GM23248 (cell line): ENCODE results near the gene SEC16A. TPM values are rescaled to one million over a fixed set of nuclear protein-coding genes. Genes with fewer than 3 reads are reported as not detected.

ENCODE experiments used
- DNase-seq: peaks from one replicate; pipeline ENCODE4 v3.0.0-alpha.2; 2015
- H2AFZ ChIP-seq: fragments of 200-600 bp; sonication (generic); 2 replicates; pipeline ENCODE4 v1.6.1; 2016; ENCODE audit warnings: antibody characterized with exemption
- H3F3A ChIP-seq: fragments of 200-600 bp; sonication (generic); 2 replicates; pipeline ENCODE4 v1.6.1; 2016; ENCODE audit warnings: mild to moderate bottlenecking, antibody characterized with exemption, mixed run types; ENCODE audit not compliant: insufficient read depth
- H3K27ac ChIP-seq: fragments of 200-600 bp; sonication (generic); 2 replicates; pipeline ENCODE4 v1.5.1; 2016; ENCODE audit warnings: mild to moderate bottlenecking
- H3K27me3 ChIP-seq: fragments of 200-600 bp; sonication (generic); replicated peaks from 2 replicates; pipeline ENCODE4 v1.6.1; 2016; ENCODE audit warnings: mild to moderate bottlenecking; ENCODE audit not compliant: insufficient read depth
- H3K36me3 ChIP-seq: fragments of 200-600 bp; sonication (generic); 2 replicates; pipeline ENCODE4 v1.6.1; 2016; ENCODE audit warnings: low read depth, mild to moderate bottlenecking
- H3K4me1 ChIP-seq: fragments of 200-600 bp; sonication (generic); 2 replicates; pipeline ENCODE4 v1.6.1; 2016; ENCODE audit warnings: mild to moderate bottlenecking; ENCODE audit not compliant: insufficient read depth
- H3K4me2 ChIP-seq: fragments of 200-600 bp; sonication (generic); one replicate; pipeline ENCODE4 v1.6.1; 2016; ENCODE audit warnings: mild to moderate bottlenecking; ENCODE audit not compliant: unreplicated experiment
- H3K4me3 ChIP-seq: fragments of 200-600 bp; sonication (generic); 2 replicates; pipeline ENCODE4 v1.5.1; 2016; ENCODE audit warnings: mild to moderate bottlenecking
- H3K79me2 ChIP-seq: fragments of 200-600 bp; sonication (generic); 2 replicates; pipeline ENCODE4 v1.6.1; 2016; ENCODE audit warnings: mild to moderate bottlenecking; ENCODE audit not compliant: insufficient read depth
- H3K9ac ChIP-seq: fragments of 200-600 bp; sonication (generic); 2 replicates; pipeline ENCODE4 v1.6.1; 2016; ENCODE audit warnings: mild to moderate bottlenecking
- H3K9me2 ChIP-seq: fragments of 200-600 bp; sonication (generic); 2 replicates; pipeline ENCODE4 v1.6.1; 2016; ENCODE audit warnings: mixed run types, mild to moderate bottlenecking, moderate library complexity; ENCODE audit not compliant: insufficient read depth
- H3K9me3 ChIP-seq: fragments of 200-600 bp; sonication (generic); one replicate; pipeline ENCODE4 v1.6.1; 2017; ENCODE audit warnings: low read depth
- H4K20me1 ChIP-seq: fragments of 200-600 bp; sonication (generic); 2 replicates; pipeline ENCODE4 v1.6.0; 2016; ENCODE audit not compliant: insufficient read depth
- EZH2 ChIP-seq: fragments of 200-600 bp; sonication (generic); IDR thresholded peaks from 2 replicates; pipeline ENCODE4 v1.6.1; 2018; ENCODE audit warnings: antibody characterized with exemption, mild to moderate bottlenecking; ENCODE audit not compliant: insufficient read depth, poor library complexity, severe bottlenecking
- EZH2phosphoT487 ChIP-seq: fragments of 200-600 bp; sonication (generic); IDR thresholded peaks from 2 replicates; pipeline ENCODE4 v1.6.1; 2018; ENCODE audit warnings: antibody characterized with exemption, moderate library complexity, mild to moderate bottlenecking, low read depth; ENCODE audit not compliant: insufficient read depth
- WGBS, 2 experiments: methylation state at CpG; one replicate each; pipeline ENCODE4 v1.1.6; 2015 to 2017; ENCODE audit warnings: low lambda C conversion rate in 2 of 2, low coverage in 1 of 2; ENCODE audit errors: missing lambda C conversion rate in 2 of 2; 5-methylcytosine and 5-hydroxymethylcytosine counted together
- in situ Hi-C: fragments of 300-500 bp; cut with MboI; formaldehyde crosslinking; loops from 2 replicates; pipeline ENCODE4 v1.15.0; 2020
- polyA plus RNA-seq: library from polyadenylated mRNA; unstranded; fragments of >200 nt; fragmentation: Nextera tagmentation; extraction: Ambion mirVana; gene quantifications from 2 replicates; pipeline ENCODE4 v1.2.1, GENCODE V29; 2016
- total RNA-seq: library from RNA; depleted of rRNA; stranded (reverse); fragments of >200 nt; shearing (Covaris generic); gene quantifications from 2 replicates; pipeline ENCODE4 v1.2.3, GENCODE V29; 2014

The SEC16A gene
- total and polyA plus RNA-seq, 2 experiments from 2014 or later, result 34.5 to 43.4 TPM

- no peak for DNase-seq
- TF ChIP-seq EZH2 (no peak), EZH2phosphoT487 (no peak)
- Histone ChIP-seq H3K36me3 (peaks cover 11% of the 10 kb centered on the region; the same call in 1 of the 2 replicates), H4K20me1 (no peaks in the 10 kb centered on the region), H3K9ac (no peak overlapping the region), H2AFZ (no peak overlapping the region), H3K27ac (no peak overlapping the region), H3K79me2 (no peaks in the 10 kb centered on the region), H3K4me2 (no peak overlapping the region), H3K4me3 (no peak overlapping the region), H3K4me1 (no peaks in the 10 kb centered on the region), H3K9me3 (no peaks in the 10 kb centered on the region), H3K27me3 (no peaks in the 10 kb centered on the region), H3K9me2 (no peaks in the 10 kb centered on the region), H3F3A (peaks cover 14% of the 10 kb centered on the region; the same call in 1 of the 2 replicates)
- 77 to 82% methylated on average over 26 to 27 of the region's 27 CpGs for WGBS, 2 experiments
- in situ Hi-C loops, result no loop called here
Observed at GRCh38 chr9:136424750-136425362, 58.0 kb downstream of the SEC16A start.

- H3K27me3 ChIP-seq, result no peaks in the 10 kb centered on the region
- H3K9ac ChIP-seq, result no peak overlapping the region
- no peak overlapping the region for H2AFZ ChIP-seq
- no peaks in the 10 kb centered on the region for H3K79me2 ChIP-seq
- no peaks in the 10 kb centered on the region for H4K20me1 ChIP-seq
- in situ Hi-C loops, result no loop called here
- H3K4me1 ChIP-seq, result no peaks in the 10 kb centered on the region
- H3K4me3 ChIP-seq, result no peak overlapping the region
- no peak for TF ChIP-seq EZH2phosphoT487
- TF ChIP-seq EZH2, result no peak
- peaks cover 14% of the 10 kb centered on the region; the same call in 1 of the 2 replicates for H3F3A ChIP-seq
- DNase-seq, result no peak
- H3K4me2 ChIP-seq, result no peak overlapping the region
- peaks cover 23% of the 10 kb centered on the region for H3K36me3 ChIP-seq
- no peak overlapping the region for H3K27ac ChIP-seq
- 91 to 92% methylated on average over 43 of the region's 43 CpGs for WGBS, 2 experiments
- no peaks in the 10 kb centered on the region for H3K9me2 ChIP-seq
- no peaks in the 10 kb centered on the region for H3K9me3 ChIP-seq
Observed at GRCh38 chr9:136423432-136424146, 59.3 kb downstream of the SEC16A start.

GRCh38 chr9:136422876-136423275 lies 60.0 kb downstream of the SEC16A start:
- no peaks in the 10 kb centered on the region for H3K9me2 ChIP-seq
- H3K27ac ChIP-seq, result no peak overlapping the region
- H3K4me3 ChIP-seq, result no peak overlapping the region
- H3K4me1 ChIP-seq, result no peaks in the 10 kb centered on the region
- WGBS, 2 experiments, result 97% methylated on average over 26 of the region's 26 CpGs
- DNase-seq, result no peak
- H3K27me3 ChIP-seq, result no peaks in the 10 kb centered on the region
- no peak overlapping the region for H3K9ac ChIP-seq
- peaks cover 23% of the 10 kb centered on the region for H3K36me3 ChIP-seq
- H3K9me3 ChIP-seq, result no peaks in the 10 kb centered on the region
- no peak overlapping the region for H2AFZ ChIP-seq
- H3K79me2 ChIP-seq, result no peaks in the 10 kb centered on the region; the same call in 1 of the 2 replicates
- H3F3A ChIP-seq, result peaks cover 9% of the 10 kb centered on the region; the same call in 1 of the 2 replicates
- H4K20me1 ChIP-seq, result no peaks in the 10 kb centered on the region
- H3K4me2 ChIP-seq, result no peak overlapping the region
- no peak for TF ChIP-seq EZH2
- in situ Hi-C loops, result no loop called here

- Histone ChIP-seq H3K4me1 (no peaks in the 10 kb centered on the region), H3F3A (peaks cover 8% of the 10 kb centered on the region; the same call in 1 of the 2 replicates), H3K79me2 (peaks cover 4% of the 10 kb centered on the region; the same call in 1 of the 2 replicates), H3K27me3 (no peaks in the 10 kb centered on the region), H3K27ac (no peak overlapping the region), H2AFZ (no peak overlapping the region), H3K9me2 (no peaks in the 10 kb centered on the region), H3K9me3 (no peaks in the 10 kb centered on the region), H3K4me2 (no peak overlapping the region), H3K4me3 (no peak overlapping the region), H3K9ac (no peak overlapping the region), H4K20me1 (no peaks in the 10 kb centered on the region), H3K36me3 (peaks cover 27% of the 10 kb centered on the region)
- 86 to 89% methylated on average over 21 of the region's 21 CpGs for WGBS, 2 experiments
- in situ Hi-C loops, result no loop called here
- DNase-seq, result no peak
- TF ChIP-seq EZH2 (no peak), EZH2phosphoT487 (no peak)
Observed at GRCh38 chr9:136421791-136422190, 61.0 kb downstream of the SEC16A start.
